Measurements from ENCODE around the gene OPHN1. TPM values are rescaled to one million over a fixed set of nuclear protein-coding genes. Genes with fewer than 3 reads are reported as not detected.
A peak's percentile ranks its signal among the peaks of the same experiment; 100 is the strongest.

OPHN1 gene
- total RNA-seq, 2 experiments from 2014 or later, result 0.21 to 0.46 TPM

DNA sequence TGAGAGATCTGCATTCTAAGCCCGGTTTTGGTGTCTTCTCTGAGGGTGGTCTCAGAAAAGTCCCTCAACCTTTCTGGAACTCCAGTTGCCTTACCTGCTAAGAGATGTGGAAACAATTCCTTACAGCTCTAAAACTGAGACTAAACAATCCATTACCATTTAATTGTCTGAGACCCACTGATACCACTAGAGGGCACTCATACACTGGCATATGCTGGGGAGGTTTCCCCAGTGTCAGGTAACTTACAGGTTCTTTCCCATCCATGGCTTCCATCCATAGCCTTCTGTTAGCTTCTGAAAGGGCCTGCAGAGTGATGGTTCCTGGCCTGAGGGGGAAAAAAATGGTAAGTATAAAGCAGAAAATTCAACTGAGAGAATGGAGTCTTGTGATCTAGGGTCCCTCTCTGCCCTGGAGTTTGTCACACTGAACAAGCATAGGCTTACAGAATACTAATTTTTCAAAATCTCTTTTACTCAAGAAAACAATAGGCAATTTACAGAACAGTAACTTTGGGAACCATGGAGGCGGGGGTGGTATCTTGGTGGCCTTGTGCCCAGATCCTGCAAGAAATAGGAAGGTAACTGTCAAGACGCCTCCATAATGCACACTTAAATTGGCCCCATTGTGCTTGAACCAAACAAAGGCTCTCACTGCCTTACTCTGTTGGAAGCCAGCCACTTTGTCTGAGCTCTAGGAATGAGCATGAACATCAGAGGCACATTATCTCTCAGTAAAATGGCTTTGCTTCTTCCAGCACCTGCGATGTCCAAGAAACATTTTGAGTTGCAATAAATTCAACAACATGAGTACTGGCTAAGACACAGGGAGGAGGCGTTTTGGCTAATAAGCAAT lies 236.1 kb downstream of the OPHN1 start:
- intact Hi-C loops (cut with micrococcal nuclease), result loop anchor here (2.0 to 10.0 kb wide), 3 partner anchors 265 to 1088 kb away; no protein-coding TSS in a partner anchor
- Mint-ChIP-seq H3K4me3 (no peak overlapping the region), H3K27ac (no peak overlapping the region), H3K4me1 (ENCODE audit: low read depth) (peaks cover 9% of the 10 kb centered on the region), H3K36me3 (no peaks in the 10 kb centered on the region), H3K9me3 (no peaks in the 10 kb centered on the region), H3K27me3 (no peaks in the 10 kb centered on the region)
- peak; percentile 20 for DNase-seq
- ChIA-PET POLR2A (no interaction called here), CTCF (interaction anchor here (0.6 to 1.4 kb wide), 17 partner anchors 10 to 1025 kb away, joined by 3 to 7 read pairs (median 3); no protein-coding TSS in a partner anchor)

DNA sequence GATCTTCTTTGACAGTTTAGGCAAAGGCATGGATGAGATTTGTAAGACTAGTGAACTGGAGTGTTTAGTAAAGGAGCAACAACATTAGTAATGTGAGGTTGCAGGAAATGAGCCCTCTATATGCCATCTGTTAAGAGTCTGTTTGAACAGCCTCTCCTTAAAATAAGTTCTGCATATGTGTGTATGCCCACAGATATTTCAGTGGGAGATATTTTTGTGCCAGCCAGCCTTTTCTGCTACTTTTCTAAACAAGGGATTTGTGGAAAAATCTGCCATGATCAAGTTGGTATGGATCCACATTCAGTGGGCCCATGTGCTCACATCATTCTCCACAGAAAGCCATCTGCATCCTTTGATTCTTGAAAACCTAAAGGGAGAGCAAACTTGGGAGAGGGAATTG lies 237.7 kb downstream of the OPHN1 start:
- Mint-ChIP-seq H3K4me1 (ENCODE audit: low read depth) (peaks cover 9% of the 10 kb centered on the region), H3K27me3 (no peaks in the 10 kb centered on the region), H3K27ac (no peak overlapping the region), H3K36me3 (no peaks in the 10 kb centered on the region), H3K4me3 (no peak overlapping the region), H3K9me3 (no peaks in the 10 kb centered on the region)
- no peak for DNase-seq
- CTCF ChIA-PET, result no interaction called here
- POLR2A ChIA-PET, result no interaction called here
- intact Hi-C loops (cut with micrococcal nuclease), result loop anchor here (5.0 to 10.0 kb wide), 2 partner anchors 267 to 1089 kb away; no protein-coding TSS in a partner anchor

DNA sequence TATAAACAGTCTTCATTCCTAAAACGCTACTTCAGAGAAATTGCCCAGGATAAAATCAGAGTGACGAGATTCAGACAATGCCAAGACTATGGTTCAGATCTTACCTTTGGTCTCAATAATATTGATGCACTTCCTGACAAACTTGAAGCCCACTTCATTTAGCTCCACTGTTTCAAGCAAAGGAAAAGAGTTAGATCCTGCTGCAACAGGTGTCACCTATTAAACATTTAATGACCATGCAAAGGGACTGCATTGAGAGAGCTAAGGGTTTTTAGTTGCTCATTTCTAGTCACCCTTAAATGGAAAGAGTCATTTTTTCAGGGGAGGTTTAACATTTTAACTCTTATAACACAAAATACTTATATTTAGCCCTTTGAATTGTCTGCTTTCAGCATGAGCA lies 239.5 kb downstream of the OPHN1 start:
- CTCF ChIA-PET, result interaction anchor here (1.3 kb wide), 2 partner anchors 9 to 539 kb away, joined by 3 to 6 read pairs; no protein-coding TSS in a partner anchor
- H3K27me3 Mint-ChIP-seq, result no peaks in the 10 kb centered on the region
- no peak overlapping the region for H3K4me3 Mint-ChIP-seq
- DNase-seq, result no peak
- no peak overlapping the region for H3K27ac Mint-ChIP-seq
- peaks cover 9% of the 10 kb centered on the region for H3K4me1 Mint-ChIP-seq (ENCODE audit: low read depth)
- H3K9me3 Mint-ChIP-seq, result no peaks in the 10 kb centered on the region
- no peaks in the 10 kb centered on the region for H3K36me3 Mint-ChIP-seq
- intact Hi-C loops (cut with micrococcal nuclease), result loop anchor here (10.0 kb wide), 1 partner anchor 1091 kb away; no protein-coding TSS in a partner anchor
- POLR2A ChIA-PET, result no interaction called here

DNA sequence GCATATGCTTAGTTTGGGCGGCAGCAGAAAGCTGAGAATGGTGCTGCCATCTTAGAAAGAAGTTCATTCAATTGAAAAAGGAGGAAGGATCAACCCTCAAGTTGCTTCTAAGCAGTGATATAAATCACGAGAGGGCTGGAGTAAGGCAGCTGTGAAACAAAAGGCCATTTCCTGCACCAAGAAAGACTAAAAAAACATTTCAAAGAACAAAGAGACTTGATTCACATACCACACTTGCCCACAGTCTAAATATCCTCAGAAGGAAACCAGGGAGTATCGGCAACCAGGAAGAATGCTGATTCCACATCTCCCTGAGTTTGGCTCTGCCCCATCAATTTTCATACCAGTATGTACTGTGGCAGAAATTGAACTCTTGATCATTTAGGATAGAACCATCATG lies 240.1 kb downstream of the OPHN1 start:
- CTCF ChIA-PET, result interaction anchor here (1.3 kb wide), 2 partner anchors 9 to 540 kb away, joined by 3 to 6 read pairs; no protein-coding TSS in a partner anchor
- H3K27me3 Mint-ChIP-seq, result no peaks in the 10 kb centered on the region
- intact Hi-C loops (cut with micrococcal nuclease), result loop anchor here (10.0 kb wide), 1 partner anchor 1092 kb away; no protein-coding TSS in a partner anchor
- POLR2A ChIA-PET, result no interaction called here
- H3K9me3 Mint-ChIP-seq, result no peaks in the 10 kb centered on the region
- peaks cover 9% of the 10 kb centered on the region for H3K4me1 Mint-ChIP-seq (ENCODE audit: low read depth)
- no peak overlapping the region for H3K4me3 Mint-ChIP-seq
- no peak overlapping the region for H3K27ac Mint-ChIP-seq
- no peak for DNase-seq
- H3K36me3 Mint-ChIP-seq, result no peaks in the 10 kb centered on the region

DNA sequence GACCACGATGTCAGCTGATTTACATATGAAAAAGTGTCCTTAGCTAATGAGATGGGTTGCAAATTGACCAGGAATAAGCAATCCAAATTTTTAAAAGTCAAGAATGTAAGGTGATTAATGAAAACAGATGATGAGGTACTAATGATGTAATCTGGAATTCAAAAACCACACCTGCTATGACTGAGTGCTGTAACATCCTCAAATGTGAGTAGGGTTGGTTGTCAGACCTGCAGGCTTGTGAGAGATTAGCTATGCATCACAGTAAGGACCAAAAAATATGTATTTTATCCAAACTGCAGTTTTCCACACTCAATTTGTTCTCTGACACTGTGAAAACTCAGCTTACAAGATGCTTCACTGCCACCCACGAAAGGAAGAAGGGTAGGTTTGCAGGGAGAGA lies 242.5 kb downstream of the OPHN1 start:
- peaks cover 19% of the 10 kb centered on the region for H3K4me1 Mint-ChIP-seq (ENCODE audit: low read depth)
- no peaks in the 10 kb centered on the region for H3K27me3 Mint-ChIP-seq
- DNase-seq, result no peak
- intact Hi-C loops (cut with micrococcal nuclease), result loop anchor here (10.0 kb wide), 1 partner anchor 1094 kb away; no protein-coding TSS in a partner anchor
- POLR2A ChIA-PET, result no interaction called here
- no peaks in the 10 kb centered on the region for H3K36me3 Mint-ChIP-seq
- no peak overlapping the region for H3K4me3 Mint-ChIP-seq
- H3K9me3 Mint-ChIP-seq, result no peaks in the 10 kb centered on the region
- CTCF ChIA-PET, result no interaction called here
- no peak overlapping the region for H3K27ac Mint-ChIP-seq

DNA sequence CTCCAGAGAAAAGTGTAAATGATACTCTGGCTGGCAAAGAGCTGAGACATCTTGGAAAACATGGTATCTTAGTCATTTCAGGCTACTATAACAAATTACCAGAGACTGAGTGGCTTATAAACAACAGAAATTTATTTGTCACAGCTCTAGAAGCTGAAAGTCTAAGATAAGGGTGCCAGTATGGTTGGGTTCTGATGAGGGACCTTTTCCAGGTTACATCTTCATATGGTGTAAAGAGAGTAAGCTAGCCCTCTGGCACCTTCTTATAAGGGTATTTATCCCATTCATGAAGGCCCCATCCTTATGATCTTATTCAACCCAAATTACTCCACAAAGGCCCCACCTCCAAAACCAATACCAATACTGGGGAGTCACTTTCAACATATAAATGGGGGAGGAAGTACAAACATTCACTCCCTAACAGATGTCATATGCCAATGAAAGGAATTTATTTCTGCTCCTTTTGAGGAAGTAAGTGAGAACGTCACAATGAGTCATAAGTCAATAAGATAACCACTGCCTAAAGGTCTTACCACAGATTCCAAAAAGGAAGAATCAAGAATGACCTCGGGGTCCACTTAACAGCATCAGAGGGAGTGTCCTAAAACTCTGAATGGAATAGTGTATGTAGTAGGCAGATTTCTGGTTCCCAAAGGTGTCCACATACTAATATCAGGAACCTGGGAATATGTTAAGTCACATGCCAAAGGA lies 246.6 kb downstream of the OPHN1 start:
- Mint-ChIP-seq H3K27me3 (no peaks in the 10 kb centered on the region), H3K9me3 (no peaks in the 10 kb centered on the region), H3K4me3 (no peak overlapping the region), H3K27ac (peak overlapping the region; percentile 1), H3K36me3 (no peaks in the 10 kb centered on the region), H3K4me1 (ENCODE audit: low read depth) (peaks cover 24% of the 10 kb centered on the region)
- no peak for DNase-seq
- POLR2A ChIA-PET, result no interaction called here
- intact Hi-C loops (cut with micrococcal nuclease), result no loop called here
- CTCF ChIA-PET, result interaction anchor here (0.8 kb wide), 1 partner anchor 10 kb away, joined by 4 read pairs; no protein-coding TSS in a partner anchor

DNA sequence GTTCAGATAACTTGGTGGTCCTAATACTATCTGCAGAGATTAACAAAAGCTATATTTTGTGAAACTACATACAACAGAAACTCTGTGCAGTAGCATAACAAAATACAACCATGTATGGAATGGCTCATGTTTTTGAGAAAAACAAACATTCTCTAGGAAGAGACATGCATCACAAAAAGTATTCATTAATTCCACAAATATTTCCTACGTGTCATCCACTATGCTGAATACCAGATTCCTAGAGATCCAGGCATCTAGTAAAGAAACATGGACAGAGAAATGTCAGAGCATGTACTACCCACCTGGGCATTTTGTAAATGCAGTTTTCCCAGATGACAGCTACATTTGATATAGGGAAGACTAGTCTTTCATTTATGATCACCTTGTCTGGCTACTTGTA lies 248.1 kb downstream of the OPHN1 start:
- POLR2A ChIA-PET, result no interaction called here
- no peaks in the 10 kb centered on the region for H3K9me3 Mint-ChIP-seq
- no peak for DNase-seq
- H3K27me3 Mint-ChIP-seq, result no peaks in the 10 kb centered on the region
- H3K4me1 Mint-ChIP-seq (ENCODE audit: low read depth), result peaks cover 31% of the 10 kb centered on the region
- intact Hi-C loops (cut with micrococcal nuclease), result no loop called here
- no peak overlapping the region for H3K27ac Mint-ChIP-seq
- no peak overlapping the region for H3K4me3 Mint-ChIP-seq
- CTCF ChIA-PET, result interaction anchor here (0.6 to 1.0 kb wide), 2 partner anchors 9 to 1460 kb away, joined by 3 read pairs; no protein-coding TSS in a partner anchor
- H3K36me3 Mint-ChIP-seq, result no peaks in the 10 kb centered on the region

DNA sequence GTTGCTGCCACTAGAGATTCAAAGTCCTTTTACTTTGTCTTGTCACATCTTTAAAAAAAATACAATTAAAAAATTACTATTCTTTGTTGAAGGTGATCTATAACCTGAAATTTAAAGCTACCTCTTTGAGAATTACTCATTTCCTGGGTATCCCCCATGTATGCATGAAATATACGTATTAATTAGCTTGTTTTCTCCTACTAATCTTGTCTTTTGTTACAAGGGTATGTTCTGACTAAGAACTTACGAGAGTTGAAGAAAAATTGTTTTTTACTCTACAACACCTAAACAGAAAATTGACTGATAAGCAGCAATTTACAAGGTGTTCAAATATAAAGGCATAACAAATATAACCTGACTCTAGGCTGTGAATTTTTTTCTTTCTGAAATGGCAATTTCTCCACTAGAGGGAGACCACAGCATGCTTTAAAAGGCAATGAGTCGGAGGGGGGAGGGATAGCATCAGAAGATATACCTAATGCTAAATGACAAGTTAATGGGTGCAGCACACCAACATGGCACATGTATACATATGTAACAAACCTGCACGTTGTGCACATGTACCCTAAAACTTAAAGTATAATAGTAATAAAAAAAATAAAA lies 249.6 kb downstream of the OPHN1 start:
- CTCF ChIA-PET, result interaction anchor here (0.9 to 1.1 kb wide), 3 partner anchors 13 to 390 kb away, joined by 3 to 5 read pairs (median 4); no protein-coding TSS in a partner anchor
- no peaks in the 10 kb centered on the region for H3K9me3 Mint-ChIP-seq
- intact Hi-C loops (cut with micrococcal nuclease), result loop anchor here (2.0 kb wide), 1 partner anchor 387 kb away; no protein-coding TSS in a partner anchor
- H3K36me3 Mint-ChIP-seq, result no peaks in the 10 kb centered on the region
- no peaks in the 10 kb centered on the region for H3K27me3 Mint-ChIP-seq
- POLR2A ChIA-PET, result no interaction called here
- no peak for DNase-seq
- no peak overlapping the region for H3K27ac Mint-ChIP-seq
- H3K4me3 Mint-ChIP-seq, result no peak overlapping the region
- peaks cover 38% of the 10 kb centered on the region for H3K4me1 Mint-ChIP-seq (ENCODE audit: low read depth)

DNA sequence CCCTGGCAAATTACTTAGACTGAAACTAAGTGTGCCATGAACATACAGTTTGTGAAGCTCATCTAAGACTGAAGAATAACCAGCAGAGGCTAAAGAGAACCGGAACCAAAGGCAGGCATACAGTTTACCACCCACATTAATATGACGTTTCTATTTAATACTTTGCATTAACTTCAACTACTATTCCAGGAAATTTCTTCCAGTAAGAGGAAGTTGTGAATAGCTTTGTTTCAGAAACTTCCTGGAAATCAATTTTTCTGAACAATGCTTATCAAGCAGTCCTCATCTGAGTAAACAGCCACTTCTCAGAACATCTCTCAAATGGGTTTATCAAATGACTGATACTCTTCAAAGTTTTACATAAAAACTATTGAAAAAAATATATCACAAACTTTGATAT lies 252.7 kb downstream of the OPHN1 start:
- H3K36me3 Mint-ChIP-seq, result no peaks in the 10 kb centered on the region
- peaks cover 7% of the 10 kb centered on the region for H3K9me3 Mint-ChIP-seq
- intact Hi-C loops (cut with micrococcal nuclease), result loop anchor here (1.0 kb wide), 1 partner anchor 324 kb away; no protein-coding TSS in a partner anchor
- peaks cover 35% of the 10 kb centered on the region for H3K4me1 Mint-ChIP-seq (ENCODE audit: low read depth)
- H3K4me3 Mint-ChIP-seq, result no peak overlapping the region
- peak overlapping the region; percentile 66 for H3K27ac Mint-ChIP-seq
- POLR2A ChIA-PET, result no interaction called here
- DNase-seq, result no peak
- CTCF ChIA-PET, result no interaction called here
- H3K27me3 Mint-ChIP-seq, result no peaks in the 10 kb centered on the region

DNA sequence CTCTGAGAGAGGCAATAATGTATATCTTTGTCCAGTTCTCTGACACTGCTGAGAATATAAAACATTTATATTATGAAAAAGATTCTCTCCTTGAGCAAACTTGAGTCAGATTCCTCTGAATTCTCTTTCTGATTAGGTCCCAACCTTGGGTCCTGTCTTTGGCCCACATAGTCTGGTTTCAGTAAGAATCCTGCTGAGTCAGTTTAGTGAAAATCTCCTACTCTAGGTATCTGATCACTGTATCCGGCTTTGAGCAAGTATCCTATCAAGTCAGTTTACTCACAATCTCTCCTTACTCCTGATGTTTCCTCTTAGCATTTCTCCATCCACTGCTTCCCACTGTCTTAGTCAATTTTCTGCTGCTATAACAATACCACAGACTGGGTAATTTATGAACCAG lies 253.9 kb downstream of the OPHN1 start:
- Mint-ChIP-seq H3K9me3 (peaks cover 7% of the 10 kb centered on the region), H3K4me3 (no peak overlapping the region), H3K36me3 (no peaks in the 10 kb centered on the region), H3K4me1 (ENCODE audit: low read depth) (peaks cover 34% of the 10 kb centered on the region), H3K27ac (peak overlapping the region; percentile 68), H3K27me3 (no peaks in the 10 kb centered on the region)
- intact Hi-C loops (cut with micrococcal nuclease), result no loop called here
- no peak for DNase-seq
- ChIA-PET CTCF (no interaction called here), POLR2A (no interaction called here)

DNA sequence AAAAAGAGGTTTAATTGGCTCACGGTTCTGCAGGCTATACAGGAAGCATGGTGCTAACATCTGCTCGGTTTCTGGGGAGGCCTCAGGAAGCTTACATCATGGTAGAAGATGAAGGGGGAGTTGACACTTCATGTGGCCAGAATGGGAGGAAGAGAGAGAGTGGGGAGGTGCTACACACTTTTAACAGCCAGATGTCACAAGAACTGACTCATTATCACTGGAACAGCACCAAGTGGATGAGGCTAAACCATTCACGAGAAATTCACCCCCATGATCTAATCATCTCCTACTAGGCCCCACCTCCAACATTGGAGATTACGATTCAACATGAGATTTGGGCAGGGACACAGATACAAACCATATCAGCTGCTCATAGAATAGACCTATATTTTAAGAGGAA lies 255.8 kb downstream of the OPHN1 start:
- intact Hi-C loops (cut with micrococcal nuclease), result no loop called here
- CTCF ChIA-PET, result no interaction called here
- no peaks in the 10 kb centered on the region for H3K27me3 Mint-ChIP-seq
- peaks cover 7% of the 10 kb centered on the region for H3K9me3 Mint-ChIP-seq
- no peaks in the 10 kb centered on the region for H3K36me3 Mint-ChIP-seq
- POLR2A ChIA-PET, result no interaction called here
- no peak for DNase-seq
- peaks cover 28% of the 10 kb centered on the region for H3K4me1 Mint-ChIP-seq (ENCODE audit: low read depth)
- no peak overlapping the region for H3K4me3 Mint-ChIP-seq
- H3K27ac Mint-ChIP-seq, result peak overlapping the region; percentile 70

DNA sequence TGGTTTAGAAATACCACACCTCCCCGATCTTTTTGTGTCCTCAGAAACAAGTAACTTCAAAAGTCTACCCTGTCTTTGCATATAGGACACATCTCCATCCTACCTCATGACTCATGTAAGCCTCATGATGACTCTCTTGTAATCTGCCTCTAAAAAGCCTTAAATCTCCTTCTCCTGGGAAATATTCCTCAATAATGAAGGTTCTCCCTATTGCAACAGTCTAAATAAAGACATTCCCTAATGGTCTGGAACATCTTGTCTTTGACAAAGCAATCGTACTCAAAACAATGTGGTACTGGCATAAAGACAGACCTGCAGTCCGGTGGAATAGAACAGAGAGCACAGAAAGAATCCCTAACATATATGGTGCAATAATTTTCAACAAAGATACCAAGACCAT lies 257.7 kb downstream of the OPHN1 start:
- Mint-ChIP-seq H3K4me3 (no peak overlapping the region), H3K36me3 (no peaks in the 10 kb centered on the region), H3K4me1 (ENCODE audit: low read depth) (peaks cover 17% of the 10 kb centered on the region), H3K27ac (no peak overlapping the region), H3K27me3 (no peaks in the 10 kb centered on the region), H3K9me3 (peaks cover 7% of the 10 kb centered on the region)
- intact Hi-C loops (cut with micrococcal nuclease), result no loop called here
- ChIA-PET CTCF (no interaction called here), POLR2A (no interaction called here)
- DNase-seq, result no peak
